Breast epithelium (tissue), 3 donors: ENCODE data around the gene KRTAP10-8.
"Not testable (repeated sequence)": the region's sequence is repeated elsewhere in the genome, so short reads cannot be mapped to it uniquely, and the experiment has no call there.

Experiments used
- POLR2A ChIP-seq: fragments of 450-650 bp; IDR thresholded peaks from one replicate; pipeline ENCODE4 v1.6.1; 2016; ENCODE audit warnings: antibody characterized with exemption, mild to moderate bottlenecking, moderate library complexity
- POLR2AphosphoS5 ChIP-seq, 3 donors: sonication (generic); formaldehyde crosslinking; IDR thresholded peaks; one replicate each; pipeline ENCODE4 v1.6.1; 2017; ENCODE audit warnings: antibody characterized with exemption in 3 of 3
- TF ChIP-seq, protein P1 (sequence below), 3 donors: fragments of 450-650 bp; IDR thresholded peaks; one replicate each; pipeline ENCODE4 v1.5.1; 2016 to 2017; ENCODE audit warnings: antibody characterized with exemption in 3 of 3, mild to moderate bottlenecking in 3 of 3, moderate library complexity in 3 of 3

DNA sequence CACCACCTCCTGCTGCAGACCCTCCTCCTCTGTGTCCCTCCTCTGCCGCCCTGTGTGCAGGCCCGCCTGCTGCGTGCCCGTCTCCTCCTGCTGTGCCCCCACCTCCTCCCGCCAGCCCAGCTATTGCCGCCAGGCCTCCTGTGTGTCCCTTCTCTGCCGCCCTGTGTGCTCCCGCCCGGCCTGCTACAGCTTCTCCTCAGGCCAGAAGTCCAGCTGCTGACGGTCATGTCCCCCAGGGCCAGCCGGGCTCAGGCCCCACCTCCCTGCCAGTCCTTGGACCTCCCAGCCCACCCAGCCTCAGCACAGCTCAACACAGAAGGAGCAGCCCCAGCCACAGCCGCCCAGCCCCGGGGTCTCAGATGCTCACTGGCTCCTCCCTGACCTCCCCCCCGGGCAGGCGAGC lies 16.0 kb downstream of the KRTAP10-8 start:
- not testable (repeated sequence) for TF ChIP-seq POLR2AphosphoS5 (IDR thresholded peaks at IDR 0.05); POLR2A
- TF ChIP-seq, protein P1, sequence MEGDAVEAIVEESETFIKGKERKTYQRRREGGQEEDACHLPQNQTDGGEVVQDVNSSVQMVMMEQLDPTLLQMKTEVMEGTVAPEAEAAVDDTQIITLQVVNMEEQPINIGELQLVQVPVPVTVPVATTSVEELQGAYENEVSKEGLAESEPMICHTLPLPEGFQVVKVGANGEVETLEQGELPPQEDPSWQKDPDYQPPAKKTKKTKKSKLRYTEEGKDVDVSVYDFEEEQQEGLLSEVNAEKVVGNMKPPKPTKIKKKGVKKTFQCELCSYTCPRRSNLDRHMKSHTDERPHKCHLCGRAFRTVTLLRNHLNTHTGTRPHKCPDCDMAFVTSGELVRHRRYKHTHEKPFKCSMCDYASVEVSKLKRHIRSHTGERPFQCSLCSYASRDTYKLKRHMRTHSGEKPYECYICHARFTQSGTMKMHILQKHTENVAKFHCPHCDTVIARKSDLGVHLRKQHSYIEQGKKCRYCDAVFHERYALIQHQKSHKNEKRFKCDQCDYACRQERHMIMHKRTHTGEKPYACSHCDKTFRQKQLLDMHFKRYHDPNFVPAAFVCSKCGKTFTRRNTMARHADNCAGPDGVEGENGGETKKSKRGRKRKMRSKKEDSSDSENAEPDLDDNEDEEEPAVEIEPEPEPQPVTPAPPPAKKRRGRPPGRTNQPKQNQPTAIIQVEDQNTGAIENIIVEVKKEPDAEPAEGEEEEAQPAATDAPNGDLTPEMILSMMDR (IDR thresholded peaks at IDR 0.05): not testable (repeated sequence)
